Thoracic aorta (tissue), 2 donors: Measurements from ENCODE around the gene AKAP9. TPM values are rescaled to one million over a fixed set of nuclear protein-coding genes. Genes with fewer than 3 reads are reported as not detected.
"Not testable (repeated sequence)": the region's sequence is repeated elsewhere in the genome, so short reads cannot be mapped to it uniquely, and the experiment has no call there.

Experiments used
- ATAC-seq: fragments of 150-250 bp; one replicate; pipeline ENCODE4 v1.8.0; 2017; ENCODE audit warnings: low read depth; ENCODE audit not compliant: insufficient number of reproducible peaks, low FRiP score
- DNase-seq: peaks from one replicate; pipeline ENCODE4 v3.0.0-alpha.2; 2020; ENCODE audit warnings: low spot score
- H3K27ac ChIP-seq, 2 donors: fragments of 200-600 bp; sonication (generic); 1 replicate in 1 of 2; 2 replicates in 1 of 2; pipeline ENCODE4 v1.5.1; 2016; ENCODE audit warnings: mild to moderate bottlenecking in 2 of 2, moderate library complexity in 2 of 2
- H3K27me3 ChIP-seq: fragments of 200-600 bp; sonication (generic); replicated peaks from 2 replicates; pipeline ENCODE4 v1.6.0; 2016; ENCODE audit warnings: mild to moderate bottlenecking; ENCODE audit not compliant: insufficient read depth
- H3K36me3 ChIP-seq: fragments of 200-600 bp; sonication (generic); one replicate; pipeline ENCODE4 v1.5.1; 2016
- H3K4me1 ChIP-seq, 2 donors: fragments of 200-600 bp; sonication (generic); 1 replicate in 1 of 2; 2 replicates in 1 of 2; pipeline versions ENCODE4 v1.5.1 to v1.6.0; 2016; ENCODE audit warnings: low read depth in 2 of 2, mild to moderate bottlenecking in 1 of 2; ENCODE audit not compliant: control insufficient read depth in 1 of 2
- H3K4me3 ChIP-seq: fragments of 200-600 bp; sonication (generic); 2 replicates; pipeline ENCODE4 v1.5.1; 2016; ENCODE audit warnings: mild to moderate bottlenecking
- H3K9me3 ChIP-seq: fragments of 200-600 bp; sonication (generic); 2 replicates; pipeline ENCODE4 v1.5.1; 2016
- CTCF ChIP-seq: fragments of 200-600 bp; sonication (generic); IDR thresholded peaks from one replicate; pipeline ENCODE4 v1.5.1; 2019; ENCODE audit warnings: antibody characterized with exemption
- total RNA-seq, 2 donors: library from RNA; depleted of rRNA; stranded (reverse); fragments of >200 nt; gene quantifications; one replicate each; pipeline versions ENCODE4 v1.1.0 to v1.2.3, GENCODE V29; 2016

Gene AKAP9
- total RNA-seq, 2 donors from 2014 or later = 49.8 to 72.1 TPM

- no peak for DNase-seq
- TF ChIP-seq CTCF = no peak
- H3K9me3 ChIP-seq = no peaks in the 10 kb centered on the region
- ATAC-seq = no peak
- H3K36me3 ChIP-seq = peaks cover 38% of the 10 kb centered on the region
- no peaks in the 10 kb centered on the region for H3K27me3 ChIP-seq
- no peak overlapping the region for H3K27ac ChIP-seq
- H3K4me3 ChIP-seq = no peak overlapping the region
- no peaks in the 10 kb centered on the region for H3K4me1 ChIP-seq
Observed at GRCh38 chr7:92088266-92088665, 147.6 kb downstream of the AKAP9 start.

GRCh38 chr7:92092210-92092609 is 151.5 kb downstream of the AKAP9 start:
- no peaks in the 10 kb centered on the region for H3K9me3 ChIP-seq
- DNase-seq (no peak), ATAC-seq (no peak)
- H3K36me3 ChIP-seq = peaks cover 38% of the 10 kb centered on the region
- no peaks in the 10 kb centered on the region for H3K27me3 ChIP-seq
- H3K4me1 ChIP-seq = no peaks in the 10 kb centered on the region
- H3K4me3 ChIP-seq = no peak overlapping the region
- no peak for TF ChIP-seq CTCF
- no peak overlapping the region for H3K27ac ChIP-seq

GRCh38 chr7:92095380-92095779 is 154.7 kb downstream of the AKAP9 start:
- no peak for TF ChIP-seq CTCF
- peaks cover 45% of the 10 kb centered on the region for H3K36me3 ChIP-seq
- no peak for DNase-seq
- no peak for ATAC-seq
- no peaks in the 10 kb centered on the region for H3K4me1 ChIP-seq
- H3K27me3 ChIP-seq = no peaks in the 10 kb centered on the region
- H3K9me3 ChIP-seq = no peaks in the 10 kb centered on the region
- H3K4me3 ChIP-seq = no peak overlapping the region
- H3K27ac ChIP-seq = no peak overlapping the region

GRCh38 chr7:92100534-92100933 is 159.9 kb downstream of the AKAP9 start:
- Histone ChIP-seq H3K36me3 (peaks cover 52% of the 10 kb centered on the region), H3K4me1 (no peaks in the 10 kb centered on the region), H3K27me3 (no peaks in the 10 kb centered on the region), H3K27ac (no peak overlapping the region), H3K4me3 (no peak overlapping the region), H3K9me3 (no peaks in the 10 kb centered on the region)
- no peak for TF ChIP-seq CTCF
- no peak for ATAC-seq
- no peak for DNase-seq

GRCh38 chr7:92102862-92103261 is 162.2 kb downstream of the AKAP9 start:
- H3K27ac ChIP-seq, H3K27me3 ChIP-seq, ATAC-seq, DNase-seq, H3K9me3 ChIP-seq, H3K4me1 ChIP-seq, H3K4me3 ChIP-seq: not testable (repeated sequence)
- H3K36me3 ChIP-seq = peaks cover 45% of the 10 kb centered on the region

GRCh38 chr7:92108821-92109220 is 168.2 kb downstream of the AKAP9 start:
- H3K27ac ChIP-seq = no peak overlapping the region
- H3K27me3 ChIP-seq = no peaks in the 10 kb centered on the region
- H3K36me3 ChIP-seq = peaks cover 26% of the 10 kb centered on the region
- ATAC-seq (no peak), DNase-seq (no peak)
- TF ChIP-seq CTCF = no peak
- no peaks in the 10 kb centered on the region for H3K4me1 ChIP-seq
- H3K4me3 ChIP-seq = no peak overlapping the region
- no peaks in the 10 kb centered on the region for H3K9me3 ChIP-seq
